Measurements from ENCODE around the gene SCTR.
A peak's percentile ranks its signal among the peaks of the same experiment; 100 is the strongest.

SCTR gene

DNA sequence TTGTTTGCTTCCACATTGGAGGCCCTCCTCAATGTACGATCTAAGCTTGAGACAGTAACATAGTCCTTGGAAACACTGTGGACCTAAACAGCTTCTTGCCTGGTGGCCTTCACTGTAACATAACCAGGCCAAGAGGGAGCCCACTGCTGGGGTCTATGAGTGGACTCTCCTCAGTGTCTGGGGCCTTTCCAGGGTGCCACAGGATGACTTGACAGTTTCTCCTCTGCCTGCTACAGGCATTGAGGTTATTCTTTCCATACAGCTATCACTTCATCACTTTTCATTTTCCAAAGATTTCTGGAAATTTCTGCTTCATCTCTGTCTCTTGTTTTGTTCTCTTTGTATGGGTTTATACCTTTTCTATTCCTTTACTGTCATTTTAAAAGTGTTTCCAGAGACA, 11.3 kb downstream of the SCTR start:
- no peak for TF ChIP-seq CTCF (IDR thresholded peaks at IDR 0.05; ENCODE audit: low read depth, low read length)
- in situ Hi-C loops (cut with HindIII; ENCODE audit: low sequenced_read_pairs) = no loop called here
- H3K4me3 ChIP-seq (ENCODE audit: low read depth, low read length) = no peak overlapping the region
- no peak for DNase-seq (ENCODE audit: low read depth, low spot score)

GRCh38 chr2:119511989-119512388, 12.3 kb downstream of the SCTR start:
- in situ Hi-C loops (cut with HindIII; ENCODE audit: low sequenced_read_pairs) = no loop called here
- no peak for TF ChIP-seq CTCF (IDR thresholded peaks at IDR 0.05; ENCODE audit: low read depth, low read length)
- H3K4me3 ChIP-seq (ENCODE audit: low read depth, low read length) = no peak overlapping the region
- DNase-seq (ENCODE audit: low read depth, low spot score) = no peak

DNA sequence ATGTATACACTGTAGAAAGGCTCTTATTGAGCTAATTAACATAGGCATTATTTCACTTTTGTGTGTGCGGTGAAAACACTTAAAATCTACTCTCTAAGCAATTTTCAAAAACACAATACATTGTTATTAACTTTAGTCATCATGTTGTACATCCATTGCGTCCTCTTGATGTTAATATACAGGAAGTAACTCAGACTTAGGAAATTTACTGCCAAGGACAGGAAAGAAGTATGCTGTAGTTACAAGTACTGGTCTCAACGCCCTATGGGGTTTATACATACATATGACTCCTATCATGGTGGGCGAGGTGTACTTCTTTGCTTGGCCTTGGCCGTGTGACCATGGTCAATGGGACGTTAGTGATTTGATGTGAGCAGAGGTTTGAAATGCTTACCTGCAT, 15.5 kb downstream of the SCTR start:
- in situ Hi-C loops (cut with HindIII; ENCODE audit: low sequenced_read_pairs) = no loop called here
- DNase-seq (ENCODE audit: low read depth, low spot score) = no peak
- TF ChIP-seq CTCF (IDR thresholded peaks at IDR 0.05; ENCODE audit: low read depth, low read length) = no peak
- no peak overlapping the region for H3K4me3 ChIP-seq (ENCODE audit: low read depth, low read length)

- no peak overlapping the region for H3K4me3 ChIP-seq (ENCODE audit: low read depth, low read length)
- TF ChIP-seq CTCF (IDR thresholded peaks at IDR 0.05; ENCODE audit: low read depth, low read length) = no peak
- in situ Hi-C loops (cut with HindIII; ENCODE audit: low sequenced_read_pairs) = no loop called here
- no peak for DNase-seq (ENCODE audit: low read depth, low spot score)
These were observed 27.6 kb downstream of the SCTR start for GRCh38 chr2:119496682-119497081.

DNA sequence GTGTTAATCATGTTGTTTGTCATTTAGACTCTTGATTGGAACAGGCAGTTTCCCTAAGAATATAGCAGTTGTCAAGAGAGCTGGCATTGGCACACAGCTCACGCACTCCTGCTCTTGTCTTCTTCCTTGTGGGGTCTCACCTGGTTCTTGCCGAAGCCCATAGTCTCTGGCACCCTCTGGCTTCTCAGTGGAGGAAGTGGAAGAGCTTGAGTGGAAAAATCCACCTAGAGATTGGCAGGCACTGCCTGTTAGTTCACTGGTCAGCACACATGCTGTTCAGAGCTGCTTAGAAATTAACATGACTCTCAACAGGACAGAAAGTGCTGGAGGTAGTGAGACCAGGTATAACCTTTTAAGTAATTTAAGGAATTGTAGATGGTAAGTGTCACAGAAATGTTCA, 28.3 kb downstream of the SCTR start:
- no peak for DNase-seq (ENCODE audit: low read depth, low spot score)
- in situ Hi-C loops (cut with HindIII; ENCODE audit: low sequenced_read_pairs) = no loop called here
- TF ChIP-seq CTCF (IDR thresholded peaks at IDR 0.05; ENCODE audit: low read depth, low read length) = no peak
- no peak overlapping the region for H3K4me3 ChIP-seq (ENCODE audit: low read depth, low read length)

GRCh38 chr2:119494163-119494790, 30.0 kb downstream of the SCTR start:
- in situ Hi-C loops (cut with HindIII; ENCODE audit: low sequenced_read_pairs) = no loop called here
- DNase-seq (ENCODE audit: low read depth, low spot score) = no peak
- peak; percentile 5 for TF ChIP-seq CTCF (IDR thresholded peaks at IDR 0.05; ENCODE audit: low read depth, low read length)
- H3K4me3 ChIP-seq (ENCODE audit: low read depth, low read length) = no peak overlapping the region
